IPS-NIHi11 (cell line): Measurements from ENCODE around the gene RDH13.
A peak's percentile ranks its signal among the peaks of the same experiment; 100 is the strongest.
"Not testable (repeated sequence)": the region's sequence is repeated elsewhere in the genome, so short reads cannot be mapped to it uniquely, and the experiment has no call there.

Experiments
- DNase-seq: peaks from one replicate; pipeline ENCODE4 v3.0.0; 2012; ENCODE audit warnings: mixed read lengths, low spot score

Gene RDH13, protein sequence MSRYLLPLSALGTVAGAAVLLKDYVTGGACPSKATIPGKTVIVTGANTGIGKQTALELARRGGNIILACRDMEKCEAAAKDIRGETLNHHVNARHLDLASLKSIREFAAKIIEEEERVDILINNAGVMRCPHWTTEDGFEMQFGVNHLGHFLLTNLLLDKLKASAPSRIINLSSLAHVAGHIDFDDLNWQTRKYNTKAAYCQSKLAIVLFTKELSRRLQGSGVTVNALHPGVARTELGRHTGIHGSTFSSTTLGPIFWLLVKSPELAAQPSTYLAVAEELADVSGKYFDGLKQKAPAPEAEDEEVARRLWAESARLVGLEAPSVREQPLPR

DNA sequence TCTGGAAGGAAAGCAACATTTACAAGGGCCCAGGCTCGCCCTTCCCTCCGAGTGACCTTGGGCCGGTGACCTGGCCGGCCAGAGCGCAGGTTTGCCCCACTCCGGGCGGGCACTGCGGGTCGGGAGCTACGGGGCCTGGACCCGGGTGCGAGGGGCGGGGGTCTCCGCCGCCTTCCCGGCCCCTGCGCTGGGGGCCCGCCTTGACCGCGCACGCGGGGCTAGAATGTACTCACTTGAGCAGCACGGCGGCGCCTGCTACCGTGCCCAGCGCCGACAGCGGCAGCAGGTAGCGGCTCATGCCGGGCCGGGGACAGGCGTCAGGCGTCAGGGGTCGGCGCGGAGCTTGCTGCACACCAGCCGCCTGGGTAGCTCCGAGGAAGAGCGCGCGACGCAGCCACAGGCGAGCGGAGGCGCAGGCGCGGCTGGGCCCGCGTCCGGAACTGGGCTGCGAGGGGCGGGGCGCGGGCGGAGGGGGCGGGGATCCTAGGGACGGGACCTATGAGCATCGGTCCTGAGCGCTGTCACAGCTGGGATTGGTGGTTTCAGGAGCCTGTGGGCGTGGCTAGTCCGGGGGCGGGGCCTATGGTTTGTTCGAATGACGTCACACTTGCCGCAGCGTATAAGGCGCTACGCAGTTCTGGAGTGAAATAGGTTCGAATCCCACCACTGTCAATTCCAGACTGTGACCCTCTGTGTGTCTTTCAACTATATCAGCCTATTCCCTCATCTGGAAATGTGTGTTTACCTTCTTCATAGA, at the start of gene RDH13:
TSS of gene RDH13 (minus strand) at position 414 of the 757 bp plus-strand sequence. CDS start at position 298, 116 bp downstream.
- peak; percentile 97 for DNase-seq

DNA sequence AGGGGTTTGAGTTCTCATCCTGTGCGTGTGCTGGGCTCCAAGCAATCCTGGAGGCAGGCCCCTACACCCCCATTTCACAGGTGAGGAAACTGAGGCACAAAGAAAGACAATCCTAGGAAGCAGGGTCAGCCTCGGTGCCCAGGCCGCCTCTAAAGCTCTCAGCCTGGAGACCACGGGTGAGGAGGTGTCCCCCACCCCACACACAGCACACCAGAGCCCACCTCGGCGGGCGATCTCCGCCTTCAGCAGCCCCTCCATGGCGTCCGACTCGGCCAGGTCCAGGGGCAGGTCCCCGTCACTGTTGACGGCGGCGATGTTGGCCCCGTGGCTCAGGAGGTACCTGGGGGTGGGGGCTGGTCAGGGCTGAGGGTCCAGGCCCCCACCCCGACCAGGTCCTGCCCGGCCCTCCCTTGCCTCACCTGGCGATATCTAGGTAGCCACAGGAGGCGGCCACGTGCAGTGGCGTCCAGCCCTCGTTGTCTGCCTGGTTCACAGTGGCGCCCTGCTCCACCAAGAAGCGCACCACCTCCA, 49.4 kb upstream of the RDH13 start:
- DNase-seq: no peak

DNA sequence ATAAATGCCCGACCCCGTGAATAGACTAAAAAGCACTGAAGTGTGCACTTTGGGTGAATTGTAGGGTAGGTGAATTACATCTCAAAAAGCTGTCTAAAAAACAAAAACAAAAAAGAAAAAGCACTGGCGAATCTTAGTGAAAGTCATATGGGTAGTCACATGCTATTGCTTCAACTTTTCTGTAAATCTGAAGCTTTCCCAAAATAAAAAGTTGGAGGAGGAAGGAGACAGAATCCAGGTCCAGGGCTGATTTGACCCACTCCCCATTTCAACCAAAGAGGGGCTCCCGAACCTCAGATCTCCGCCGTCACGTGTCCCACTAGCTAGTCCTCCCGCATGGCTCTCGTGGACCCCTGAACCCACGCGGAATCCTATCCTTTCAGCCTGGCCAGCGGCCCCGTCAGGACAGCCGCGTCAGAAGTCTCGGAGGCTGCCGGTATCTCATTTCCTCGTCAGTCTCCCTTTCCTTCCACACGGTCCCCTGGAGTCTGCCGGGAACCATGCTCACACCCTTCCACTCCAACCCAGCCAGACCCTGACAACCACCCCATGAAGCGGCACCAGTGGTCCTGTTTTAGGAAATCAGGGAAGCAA, 48.4 kb upstream of the RDH13 start:
- peak; percentile 3 for DNase-seq

DNA sequence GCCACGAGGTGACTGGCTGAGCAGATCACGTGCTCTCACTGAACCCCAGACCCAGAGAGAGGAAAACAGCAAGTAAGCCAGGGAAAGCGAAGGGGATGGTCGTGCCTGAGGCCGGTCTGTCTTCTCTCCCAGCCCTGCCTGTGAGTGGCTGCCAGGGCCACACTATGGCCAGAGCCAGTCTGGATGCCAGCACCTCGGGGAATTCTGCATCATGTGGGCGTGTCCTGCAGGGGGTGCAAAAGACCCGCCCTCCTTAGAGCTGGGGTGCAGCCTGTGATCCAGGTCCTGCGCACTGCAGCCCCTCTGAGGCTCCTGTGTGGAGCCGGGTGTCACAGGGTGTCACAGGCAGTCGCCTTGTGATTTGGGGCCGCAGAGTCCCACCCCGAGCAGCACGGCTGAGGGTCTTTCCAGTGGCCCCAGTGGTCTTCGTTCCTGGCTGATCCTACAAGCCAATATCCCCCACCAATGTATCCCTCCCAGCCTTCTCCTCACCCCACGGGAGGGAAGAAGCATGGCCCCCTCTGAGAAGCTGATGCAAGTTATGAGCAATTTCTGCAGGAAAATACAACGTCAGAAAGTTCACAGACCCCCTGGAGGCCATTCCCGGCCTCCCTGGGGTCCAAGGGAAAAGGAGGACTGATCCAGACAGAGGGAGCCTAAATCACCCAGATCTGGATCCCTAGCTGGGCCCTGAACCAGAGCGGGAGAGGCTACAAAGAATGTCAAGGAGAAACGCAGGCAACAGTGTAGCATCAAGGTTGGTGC, 46.8 kb upstream of the RDH13 start:
- peak; percentile 17 for DNase-seq

DNA sequence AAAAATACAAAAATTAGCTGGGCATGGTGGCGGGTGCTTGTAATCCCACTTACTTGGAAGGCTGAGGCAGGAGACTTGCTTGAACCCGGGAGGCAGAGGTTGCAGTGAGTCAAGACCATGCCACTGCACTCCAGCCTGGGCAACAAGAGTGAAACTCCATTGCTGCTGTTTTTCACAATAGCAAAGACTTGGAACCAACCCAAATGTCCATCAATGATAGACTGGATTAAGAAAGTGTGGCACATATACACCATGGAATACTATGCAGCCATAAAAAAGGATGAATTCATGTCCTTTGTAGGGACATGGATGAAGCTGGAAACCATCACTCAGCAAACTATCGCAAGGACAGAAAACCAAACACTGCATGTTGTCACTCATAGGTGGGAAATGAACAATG, 44.3 kb upstream of the RDH13 start:
- DNase-seq: not testable (repeated sequence)

DNA sequence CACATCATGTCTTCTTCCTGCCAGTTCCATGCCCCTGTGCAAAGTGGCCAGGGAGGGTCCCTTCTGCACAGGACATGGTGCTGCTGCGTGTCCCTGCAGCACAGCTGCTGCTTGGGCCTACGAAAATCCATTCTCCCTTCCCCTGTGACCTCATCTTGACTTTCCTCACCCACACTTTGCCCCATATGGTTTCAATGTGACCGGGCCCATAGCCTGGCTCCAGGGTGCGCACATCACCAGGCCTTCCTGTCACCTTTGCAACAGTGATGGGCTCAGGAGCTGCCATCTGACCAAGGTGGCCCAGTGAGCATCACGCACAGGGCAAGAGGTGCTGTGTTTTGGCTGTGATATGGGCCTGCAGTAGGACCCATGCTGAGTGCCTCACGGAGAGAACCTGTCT, 43.6 kb upstream of the RDH13 start:
- DNase-seq: no peak

DNA sequence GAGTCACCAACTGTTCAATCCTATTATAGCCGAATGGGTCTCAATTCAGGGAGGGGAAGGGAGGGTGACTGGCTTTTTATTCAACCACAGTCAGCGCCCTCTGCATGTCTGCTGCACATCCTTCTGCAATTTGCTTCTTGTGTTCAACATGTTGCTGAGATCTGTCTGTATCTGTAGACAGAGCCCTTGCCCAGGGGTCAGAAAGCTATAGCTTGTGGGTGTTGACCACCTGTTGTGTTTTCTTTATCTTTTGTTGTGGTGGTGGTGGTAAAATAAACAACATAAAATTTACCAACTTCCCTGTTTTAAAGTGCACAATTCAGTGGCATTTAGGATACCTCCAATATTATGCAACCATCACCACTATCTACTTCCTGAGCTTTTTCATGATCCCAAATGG, 42.3 kb upstream of the RDH13 start:
- DNase-seq: no peak

DNA sequence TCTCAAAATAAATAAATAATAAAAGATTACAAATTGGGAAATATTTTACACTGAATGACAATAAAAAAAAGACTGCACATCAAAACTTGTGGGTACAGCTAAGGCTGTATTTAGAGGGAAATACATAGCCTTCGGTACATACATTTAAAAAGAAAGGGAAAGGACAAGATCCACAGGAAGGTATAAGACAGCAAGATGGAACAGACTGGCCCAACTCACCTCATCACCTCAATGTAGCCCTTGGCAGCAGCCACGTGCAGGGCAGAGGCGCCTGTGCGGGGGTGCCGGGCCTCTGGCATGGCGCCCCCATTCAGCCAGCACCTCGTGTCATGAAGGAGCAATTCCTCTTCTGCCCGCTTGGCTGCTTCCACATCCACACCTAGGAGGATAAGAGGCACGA, 40.2 kb upstream of the RDH13 start:
- DNase-seq: no peak

DNA sequence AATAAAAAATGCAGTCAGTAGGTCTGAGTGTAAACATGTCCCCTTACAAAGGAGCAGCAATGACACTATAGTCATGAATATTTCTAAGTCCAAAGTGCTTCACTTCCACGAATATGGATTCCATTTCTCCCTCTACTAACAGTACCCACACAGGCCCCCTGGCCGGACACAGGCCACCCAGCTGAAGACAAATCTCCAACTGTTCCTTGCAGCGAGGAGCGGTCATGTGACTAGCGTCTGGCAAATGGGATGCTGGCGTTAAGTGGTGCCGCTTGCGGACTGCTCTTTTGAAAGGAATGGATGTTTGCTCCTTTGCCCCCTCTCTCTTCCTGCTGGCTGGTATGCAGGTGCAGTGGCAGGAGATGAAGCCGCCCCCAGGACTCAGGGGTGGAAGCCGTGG, 38.3 kb upstream of the RDH13 start:
- no peak for DNase-seq

DNA sequence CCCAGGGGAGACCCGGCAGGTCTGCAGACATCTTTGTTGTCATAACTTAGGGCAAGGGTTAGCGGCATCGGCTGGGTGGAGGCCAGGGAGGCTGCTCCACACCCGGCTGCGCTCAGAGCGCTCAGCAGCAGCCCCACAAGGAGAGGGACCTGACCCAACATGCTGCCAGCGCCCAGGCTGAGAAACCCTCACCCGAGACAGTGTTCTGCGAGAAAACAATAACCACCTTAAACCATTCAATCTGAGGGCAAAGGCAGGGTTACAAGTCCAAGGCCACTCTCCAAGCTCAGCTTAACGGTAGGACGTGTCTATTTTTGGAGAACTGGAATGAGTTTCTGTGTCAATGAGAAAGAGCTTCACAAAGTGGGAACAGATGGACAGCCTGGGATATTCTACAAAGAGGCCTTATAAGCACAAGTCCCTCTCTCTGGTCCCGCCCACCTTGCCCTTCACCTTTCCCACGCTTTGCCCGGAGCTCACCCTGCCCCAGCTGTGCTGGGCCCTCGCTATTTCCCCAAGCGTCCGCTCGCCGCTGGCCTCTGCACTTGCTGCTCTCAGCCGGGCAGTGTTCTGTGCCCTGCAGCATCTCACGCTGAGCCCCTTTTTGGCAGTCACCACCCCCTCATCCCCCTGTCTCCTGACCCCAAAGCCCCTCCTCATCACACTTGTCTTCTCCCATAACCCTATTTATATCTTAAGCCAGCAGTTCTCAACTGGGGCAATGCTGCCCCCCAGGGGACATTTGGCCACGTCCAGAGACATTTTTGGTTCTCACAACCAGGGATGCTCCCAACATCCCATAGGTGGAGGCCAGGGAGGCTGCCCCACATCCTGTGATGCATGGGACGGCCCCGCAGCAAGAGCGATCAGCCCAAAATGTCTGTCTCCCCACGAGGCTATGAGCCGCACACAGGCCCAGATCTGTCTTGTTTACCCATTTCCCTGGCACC, 36.9 kb upstream of the RDH13 start:
- DNase-seq: no peak

DNA sequence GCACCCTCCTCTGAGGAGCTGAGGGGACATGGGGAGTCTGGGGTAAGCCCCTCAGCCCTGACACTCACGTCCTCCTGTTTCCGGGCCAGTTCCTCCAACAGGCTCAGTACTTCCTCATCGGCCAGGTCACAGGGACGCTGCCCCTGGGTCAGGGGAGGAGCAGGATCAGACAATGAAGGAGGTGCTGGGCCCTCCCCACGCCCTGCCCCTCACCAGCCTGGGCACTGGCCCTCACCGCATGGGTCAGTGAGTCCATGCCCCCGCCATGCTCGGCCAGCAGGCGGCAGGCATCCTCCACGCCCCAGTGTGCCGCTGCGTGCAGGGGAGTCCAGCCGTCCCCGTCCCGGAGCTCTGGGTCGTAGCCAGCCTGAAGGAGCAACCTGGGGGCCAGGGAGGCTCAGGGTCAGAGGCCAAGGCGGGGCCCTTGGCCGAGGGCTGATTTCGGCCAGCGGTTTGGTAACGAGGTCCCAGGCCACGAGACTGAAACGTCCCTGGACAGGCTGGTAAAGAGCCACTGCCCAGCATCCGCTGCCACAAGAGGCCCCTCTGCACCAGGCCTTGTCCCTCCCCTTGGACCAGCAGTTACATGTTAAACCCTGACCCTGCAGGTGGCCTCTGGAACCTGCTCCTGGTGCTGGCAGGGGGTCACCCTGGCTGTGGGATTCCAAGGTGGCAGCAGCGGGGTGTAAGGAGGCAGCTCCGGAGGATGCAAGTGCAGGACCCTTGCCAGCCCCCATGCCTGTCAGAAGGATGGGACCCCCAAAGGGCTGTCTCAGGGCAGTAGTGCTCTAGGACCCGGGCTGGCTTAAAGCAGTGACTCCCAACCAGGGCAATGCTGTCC, 36.0 kb upstream of the RDH13 start:
- DNase-seq: no peak

DNA sequence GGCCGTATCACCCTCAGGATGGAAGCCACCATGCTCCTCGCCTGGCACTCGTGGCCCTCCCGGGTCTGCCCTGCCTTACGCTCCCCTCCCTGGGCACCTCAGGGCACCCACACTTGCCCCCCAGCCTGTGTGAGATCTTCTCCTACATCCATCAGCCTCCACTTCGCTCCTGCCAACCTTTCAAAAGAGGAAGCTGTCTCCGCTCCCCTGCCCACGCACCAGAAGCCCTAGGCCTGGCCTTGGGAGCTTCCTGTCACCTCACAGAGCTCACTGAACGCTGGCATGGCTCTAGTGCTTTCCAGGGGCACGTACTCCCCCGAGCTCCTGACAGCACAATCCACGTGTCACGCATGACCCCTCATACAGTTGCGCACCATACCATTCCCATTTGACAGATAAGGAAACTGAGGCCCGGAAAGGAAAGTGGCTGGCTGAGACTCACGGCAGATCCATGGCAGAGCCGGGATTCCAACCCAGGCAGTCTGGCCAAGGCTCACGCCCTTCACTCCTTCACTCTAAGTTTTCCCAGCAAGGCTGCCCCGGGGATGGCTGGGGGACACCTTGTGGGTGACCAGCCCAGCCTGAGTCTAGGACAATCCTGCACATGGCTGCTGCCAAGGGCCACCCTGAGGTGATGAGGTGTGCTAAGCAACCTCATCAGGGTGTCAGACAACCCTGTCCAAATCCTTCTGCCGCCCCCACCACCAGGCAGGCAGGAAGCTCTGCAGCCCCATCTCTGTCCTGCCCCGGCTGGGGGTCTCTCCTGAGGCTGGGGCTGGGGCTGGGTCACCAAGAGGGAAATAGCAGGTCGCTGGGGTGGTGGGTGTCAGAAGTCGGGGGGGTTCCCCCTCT, 35.1 kb upstream of the RDH13 start:
- no peak for DNase-seq

DNA sequence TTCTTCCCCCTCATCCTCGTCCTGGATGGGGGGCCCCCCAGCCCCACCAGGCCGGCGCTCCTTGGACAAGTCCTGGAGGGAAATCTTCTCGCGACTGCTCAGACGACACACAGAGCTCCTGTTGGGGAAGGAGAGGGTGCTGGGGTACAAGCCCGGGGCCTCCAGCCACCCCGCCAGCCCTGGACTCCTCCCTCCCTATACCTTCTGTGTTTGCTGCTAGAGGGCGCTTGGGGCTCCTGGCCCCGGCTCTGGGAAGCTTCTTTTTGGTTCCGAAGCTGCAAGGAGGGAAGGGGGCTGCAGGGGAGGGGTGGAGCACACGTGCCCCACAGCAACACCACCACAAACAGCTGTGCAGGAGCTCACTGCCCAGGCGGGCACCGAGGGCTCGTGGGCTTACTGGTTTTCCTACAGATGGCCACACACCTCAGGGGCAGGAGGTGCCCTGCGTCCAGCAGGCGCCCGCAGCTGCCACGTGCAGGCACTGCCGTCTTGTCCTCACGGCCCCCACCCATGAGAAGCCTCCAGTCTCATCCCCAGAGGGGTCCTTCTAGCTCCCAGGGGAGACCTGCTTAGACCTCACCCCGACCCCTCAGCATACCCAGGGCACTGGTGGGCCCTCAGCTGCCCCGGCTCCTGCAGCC, 33.2 kb upstream of the RDH13 start:
- no peak for DNase-seq

DNA sequence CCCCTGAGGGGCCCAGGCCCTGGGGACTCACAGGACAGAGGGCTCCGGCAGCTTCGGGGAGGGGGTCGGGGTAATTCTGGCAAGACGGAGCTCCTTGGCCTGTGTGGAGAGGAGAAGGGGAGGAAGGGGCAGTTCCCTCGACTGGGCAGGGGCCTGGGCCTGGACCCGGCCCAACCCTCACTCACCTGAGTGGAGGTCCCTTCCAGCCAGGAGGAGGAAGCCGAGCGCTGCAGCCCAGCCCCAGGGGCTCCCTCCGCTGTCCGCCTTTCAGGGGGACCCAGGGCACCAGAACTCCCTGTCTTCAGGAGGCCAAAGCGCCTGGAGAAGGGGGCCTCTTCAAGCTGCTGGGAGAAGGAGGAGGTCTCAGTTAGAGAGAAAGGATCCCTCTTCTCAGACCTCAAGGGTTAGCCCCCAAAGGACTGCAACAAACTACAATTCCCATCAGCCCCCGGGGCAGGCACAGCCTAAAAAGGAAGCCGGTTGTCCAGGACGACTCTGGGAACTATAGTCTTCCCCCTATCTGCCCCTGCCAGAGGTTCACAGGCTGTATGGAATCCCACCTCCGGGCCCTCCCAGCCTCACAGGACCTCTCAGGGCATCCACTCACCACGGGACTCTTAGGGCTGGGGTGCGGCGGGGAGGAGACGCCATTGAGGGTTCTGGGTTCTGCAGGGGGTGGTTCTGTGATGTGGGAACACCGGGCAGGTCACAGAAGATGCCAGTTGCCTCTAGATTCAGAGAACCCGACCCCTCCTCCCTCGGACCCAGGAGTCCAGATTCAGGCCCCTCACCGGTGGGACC, 32.5 kb upstream of the RDH13 start:
- no peak for DNase-seq

DNA sequence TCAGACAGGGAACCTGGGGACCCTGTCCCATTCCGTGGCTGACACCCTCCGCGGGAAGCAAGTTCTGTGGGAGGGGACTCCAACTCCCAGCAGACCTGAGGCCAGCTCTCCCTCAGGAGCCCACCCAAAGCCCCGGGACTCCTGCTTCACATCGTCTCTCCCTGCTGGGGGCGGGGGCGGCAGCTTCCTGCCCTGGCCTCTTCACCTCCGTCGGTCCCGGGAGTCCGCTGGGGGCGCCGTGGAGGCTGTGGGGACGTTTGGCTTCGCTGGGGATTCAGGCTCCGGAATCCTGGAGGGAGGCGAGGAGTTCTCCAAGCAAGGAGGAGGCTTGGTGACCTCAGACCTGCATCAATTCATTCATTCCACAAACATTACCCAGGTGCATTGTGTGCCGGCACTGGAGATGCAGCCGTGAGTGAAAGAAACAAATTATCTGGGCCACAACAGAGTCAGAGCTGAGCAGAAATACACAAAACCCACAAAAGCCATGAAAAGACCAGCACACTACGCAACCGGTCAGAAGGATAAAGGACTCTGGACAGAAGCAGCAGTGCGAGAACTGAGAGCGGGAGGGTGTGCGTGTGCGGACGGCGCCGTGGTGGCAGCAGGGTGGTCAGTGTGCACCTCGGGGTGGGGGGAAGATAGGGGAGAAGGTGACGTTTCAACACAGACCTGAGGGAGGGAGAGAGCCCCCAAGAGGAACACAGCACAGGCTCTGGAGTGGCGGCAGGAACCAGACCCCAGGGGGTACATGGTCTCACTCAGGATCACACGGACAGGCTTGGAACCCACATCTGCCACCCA, 31.7 kb upstream of the RDH13 start:
- DNase-seq: no peak

DNA sequence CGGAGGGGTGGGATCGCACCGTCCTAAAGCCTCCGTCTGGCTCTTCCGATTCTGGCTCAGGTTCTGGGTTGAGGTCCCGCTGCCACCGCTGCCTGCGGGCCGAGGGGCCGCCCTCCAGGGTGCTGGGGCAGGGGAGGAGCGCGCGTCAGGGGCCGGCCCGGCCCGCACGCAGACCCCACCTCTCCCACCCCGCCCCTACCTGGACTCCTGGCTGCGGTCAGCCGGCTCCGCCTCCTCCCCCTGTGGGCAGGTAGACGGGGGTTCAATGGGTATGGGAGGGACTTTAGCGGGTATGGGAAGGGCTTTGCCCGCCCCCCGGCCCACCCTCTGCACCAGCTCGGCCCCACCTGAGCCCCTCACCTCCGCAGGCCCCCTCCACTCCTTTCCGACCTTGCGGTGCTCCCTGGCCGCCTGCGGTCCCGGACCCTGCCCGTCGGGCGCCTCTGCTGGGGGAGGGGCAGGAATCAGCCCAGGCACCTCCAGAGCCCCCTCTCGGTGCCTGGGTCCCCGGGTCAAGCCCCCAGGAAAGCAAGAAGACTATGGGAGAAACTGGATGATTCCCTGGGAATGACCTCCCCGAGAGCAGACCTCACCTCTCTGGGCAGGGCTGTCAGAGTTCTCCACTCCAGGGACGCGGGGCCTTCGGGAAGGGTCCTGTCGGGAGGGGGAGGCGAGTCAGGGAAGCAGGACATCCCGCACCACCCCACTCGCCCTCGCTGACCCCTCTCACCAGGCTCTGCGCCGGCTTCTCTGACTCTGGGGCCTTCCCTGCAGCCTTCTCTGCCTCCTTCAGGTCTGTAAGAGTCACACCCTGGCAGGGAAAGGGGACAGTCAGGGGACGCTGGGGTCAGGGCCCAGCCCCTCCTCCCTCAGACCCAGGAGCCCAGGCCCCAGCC, 29.7 kb upstream of the RDH13 start:
- DNase-seq: no peak
